Ovary (tissue), 3 donors: ENCODE data around the gene DLD.

Experiments used
- POLR2A ChIP-seq: fragments of 450-650 bp; IDR thresholded peaks from one replicate; pipeline ENCODE4 v1.6.1; 2017; ENCODE audit warnings: antibody characterized with exemption, mild to moderate bottlenecking, moderate library complexity
- TF ChIP-seq, protein P1 (sequence below), 3 donors: fragments of 450-650 bp in 2 of 3; fragments of 200-600 bp in 1 of 3; IDR thresholded peaks; one replicate each; pipeline versions ENCODE4 v1.5.1 to v1.8.0; 2016 to 2022; ENCODE audit warnings: antibody characterized with exemption in 3 of 3, mild to moderate bottlenecking in 1 of 3
- donor health status: DM: no; HTN: no; CAD: no.

DNA sequence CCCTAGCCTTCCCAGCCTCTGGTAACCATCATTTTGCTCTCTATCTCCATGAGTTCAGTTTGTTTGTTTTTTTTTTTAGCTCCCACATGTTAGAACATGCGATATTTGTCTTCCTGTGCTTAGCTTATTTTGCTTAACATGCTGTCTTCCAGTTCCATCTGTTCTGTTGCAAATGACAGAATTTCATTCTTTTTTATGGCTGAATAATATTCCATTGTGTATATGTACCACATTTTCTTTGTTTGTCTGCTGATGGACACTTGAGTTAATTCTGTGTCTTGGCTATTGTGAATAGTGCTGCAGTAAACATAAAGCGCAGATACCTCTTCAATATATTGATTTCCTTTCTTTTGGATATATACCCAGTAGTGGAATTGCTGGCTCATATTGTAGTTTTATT is 21.0 kb downstream of the DLD start:
- no peak for TF ChIP-seq POLR2A
- TF ChIP-seq, protein P1, sequence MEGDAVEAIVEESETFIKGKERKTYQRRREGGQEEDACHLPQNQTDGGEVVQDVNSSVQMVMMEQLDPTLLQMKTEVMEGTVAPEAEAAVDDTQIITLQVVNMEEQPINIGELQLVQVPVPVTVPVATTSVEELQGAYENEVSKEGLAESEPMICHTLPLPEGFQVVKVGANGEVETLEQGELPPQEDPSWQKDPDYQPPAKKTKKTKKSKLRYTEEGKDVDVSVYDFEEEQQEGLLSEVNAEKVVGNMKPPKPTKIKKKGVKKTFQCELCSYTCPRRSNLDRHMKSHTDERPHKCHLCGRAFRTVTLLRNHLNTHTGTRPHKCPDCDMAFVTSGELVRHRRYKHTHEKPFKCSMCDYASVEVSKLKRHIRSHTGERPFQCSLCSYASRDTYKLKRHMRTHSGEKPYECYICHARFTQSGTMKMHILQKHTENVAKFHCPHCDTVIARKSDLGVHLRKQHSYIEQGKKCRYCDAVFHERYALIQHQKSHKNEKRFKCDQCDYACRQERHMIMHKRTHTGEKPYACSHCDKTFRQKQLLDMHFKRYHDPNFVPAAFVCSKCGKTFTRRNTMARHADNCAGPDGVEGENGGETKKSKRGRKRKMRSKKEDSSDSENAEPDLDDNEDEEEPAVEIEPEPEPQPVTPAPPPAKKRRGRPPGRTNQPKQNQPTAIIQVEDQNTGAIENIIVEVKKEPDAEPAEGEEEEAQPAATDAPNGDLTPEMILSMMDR (IDR thresholded peaks at IDR 0.05), result no peak
